Gastrocnemius medialis (tissue), 4 donors: ENCODE measurements around the gene OR6K3. TPM values are rescaled to one million over a fixed set of nuclear protein-coding genes. Genes with fewer than 3 reads are reported as not detected.
"Not testable (repeated sequence)": the region's sequence is repeated elsewhere in the genome, so short reads cannot be mapped to it uniquely, and the experiment has no call there.

Experiments used
- ATAC-seq, 2 donors: fragments of 150-250 bp; one replicate each; pipeline ENCODE4 v1.9.1; 2016
- DNase-seq, 2 donors: peaks; one replicate each; pipeline ENCODE4 v3.0.0-alpha.2; 2019
- H3K27ac ChIP-seq, 4 donors: fragments of 200-600 bp; sonication (generic); 1 replicate in 1 of 4; 2 replicates in 3 of 4; pipeline ENCODE4 v1.5.1; 2016 to 2018; ENCODE audit warnings: mild to moderate bottlenecking in 2 of 4, moderate library complexity in 1 of 4
- H3K27me3 ChIP-seq, 3 donors: fragments of 200-600 bp; sonication (generic) in 2 of 3; 1 replicate in 1 of 3; 2 replicates in 2 of 3; pipeline versions ENCODE4 v1.5.1 to v1.6.0; 2016 to 2019; ENCODE audit warnings: mild to moderate bottlenecking in 1 of 3, moderate library complexity in 1 of 3
- H3K36me3 ChIP-seq, 2 donors: fragments of 200-600 bp; sonication (generic) in 1 of 2; one replicate each; pipeline ENCODE4 v1.5.1; 2017 to 2018
- H3K4me1 ChIP-seq, 2 donors: fragments of 200-600 bp; sonication (generic) in 1 of 2; one replicate each; pipeline ENCODE4 v1.5.1; 2016 to 2017; ENCODE audit warnings: mild to moderate bottlenecking in 2 of 2
- H3K4me3 ChIP-seq, 4 donors: fragments of 200-600 bp; sonication (generic) in 3 of 4; 1 replicate in 1 of 4; 2 replicates in 3 of 4; pipeline ENCODE4 v1.5.1; 2016 to 2019; ENCODE audit warnings: mild to moderate bottlenecking in 2 of 4
- H3K9me3 ChIP-seq, 3 donors: fragments of 200-600 bp; sonication (generic) in 2 of 3; 1 replicate in 1 of 3; 2 replicates in 2 of 3; pipeline ENCODE4 v1.5.1; 2016 to 2019
- CTCF ChIP-seq, 5 experiments: fragments of 450-650 bp in 3 of 5; fragments of 200-600 bp in 2 of 5; sonication (generic) in 2 of 5; IDR thresholded peaks in 4 of 5; conservative IDR thresholded peaks in 1 of 5; 1 replicate in 4 of 5; 2 replicates in 1 of 5; pipeline ENCODE4 v1.5.1; 2016 to 2019; ENCODE audit warnings: antibody characterized with exemption in 5 of 5, mild to moderate bottlenecking in 3 of 5, moderate library complexity in 3 of 5
- POLR2A ChIP-seq, 2 donors: fragments of 450-650 bp; IDR thresholded peaks; one replicate each; pipeline ENCODE4 v1.6.1; 2017; ENCODE audit warnings: antibody characterized with exemption in 2 of 2, mild to moderate bottlenecking in 2 of 2, moderate library complexity in 2 of 2
- in situ Hi-C, 4 donors: fragments of 200-750 bp; cut with MboI; loops; one replicate each; pipeline versions ENCODE4 v1.15.0 to v1.8.0; 2017; ENCODE audit warnings: low sequenced_read_pairs in 4 of 4
- intact Hi-C: fragments of 100-400 bp; cut with DNase I; formaldehyde crosslinking; loops from one replicate; pipeline ENCODE4 v1.15.1; 2023; ENCODE audit warnings: low total_unique reads
- total RNA-seq, 4 donors: library from RNA; depleted of rRNA; stranded (reverse); fragments of >200 nt; gene quantifications; one replicate each; pipeline versions ENCODE4 v1.1.0 to v1.2.3, GENCODE V29; 2016

Gene OR6K3
- total RNA-seq, 4 donors from 2014 or later = not detected

GRCh38 chr1:158700552-158700951 lies 20.0 kb downstream of the OR6K3 start, which contains the start of gene OR6K2:
Gene OR6K2, minus strand, starts transcription at chr1:158700652. Its CDS starts 0 bp downstream, at chr1:158700652.
- intact Hi-C loops (no loop called here), in situ Hi-C loops (no loop called here)
- no peaks in the 10 kb centered on the region for H3K4me1 ChIP-seq
- TF ChIP-seq POLR2A (IDR thresholded peaks at IDR 0.05) (no peak), CTCF (IDR thresholded peaks at IDR 0.05 in 4 of 5, conservative IDR thresholded peaks at IDR 0.05 in 1 of 5) (no peak)
- DNase-seq = no peak
- H3K27me3 ChIP-seq = no peaks in the 10 kb centered on the region
- H3K27ac ChIP-seq = no peak within 1 kb of the TSS
- no peak for ATAC-seq
- H3K36me3 ChIP-seq = no peaks in the 10 kb centered on the region
- H3K4me3 ChIP-seq = no peak within 1 kb of the TSS
- H3K9me3 ChIP-seq = no peaks in the 10 kb centered on the region

- no peak overlapping the region for H3K4me3 ChIP-seq
- no peaks in the 10 kb centered on the region for H3K36me3 ChIP-seq
- H3K9me3 ChIP-seq = no peaks in the 10 kb centered on the region
- no peak for ATAC-seq
- TF ChIP-seq POLR2A (IDR thresholded peaks at IDR 0.05) = no peak
- TF ChIP-seq CTCF (IDR thresholded peaks at IDR 0.05 in 4 of 5, conservative IDR thresholded peaks at IDR 0.05 in 1 of 5) = no peak
- no peak for DNase-seq
- H3K27me3 ChIP-seq = no peaks in the 10 kb centered on the region
- in situ Hi-C loops = no loop called here
- H3K27ac ChIP-seq = no peak overlapping the region
- intact Hi-C loops = no loop called here
- no peaks in the 10 kb centered on the region for H3K4me1 ChIP-seq
Measured at GRCh38 chr1:158694596-158694995, 25.9 kb downstream of the OR6K3 start.

- ATAC-seq = no peak
- Histone ChIP-seq H3K4me3 (no peak overlapping the region), H3K4me1 (no peaks in the 10 kb centered on the region), H3K27ac (no peak overlapping the region), H3K9me3 (no peaks in the 10 kb centered on the region), H3K36me3 (no peaks in the 10 kb centered on the region), H3K27me3 (no peaks in the 10 kb centered on the region)
- in situ Hi-C loops = no loop called here
- no peak for DNase-seq
- no peak for TF ChIP-seq POLR2A (IDR thresholded peaks at IDR 0.05)
- no peak for TF ChIP-seq CTCF (IDR thresholded peaks at IDR 0.05 in 4 of 5, conservative IDR thresholded peaks at IDR 0.05 in 1 of 5)
- intact Hi-C loops = no loop called here
Measured at GRCh38 chr1:158692356-158692755, 28.2 kb downstream of the OR6K3 start.

GRCh38 chr1:158691907-158692306 lies 28.6 kb downstream of the OR6K3 start:
- H3K27ac ChIP-seq = no peak overlapping the region
- no peak overlapping the region for H3K4me3 ChIP-seq
- TF ChIP-seq CTCF (IDR thresholded peaks at IDR 0.05 in 4 of 5, conservative IDR thresholded peaks at IDR 0.05 in 1 of 5) = no peak
- no peak for TF ChIP-seq POLR2A (IDR thresholded peaks at IDR 0.05)
- no peak for DNase-seq
- no peaks in the 10 kb centered on the region for H3K9me3 ChIP-seq
- in situ Hi-C loops (no loop called here), intact Hi-C loops (no loop called here)
- no peaks in the 10 kb centered on the region for H3K27me3 ChIP-seq
- no peaks in the 10 kb centered on the region for H3K36me3 ChIP-seq
- H3K4me1 ChIP-seq = no peaks in the 10 kb centered on the region
- ATAC-seq = no peak

- DNase-seq, in situ Hi-C loops, intact Hi-C loops: not testable (repeated sequence)
Measured at GRCh38 chr1:158691149-158691548, 29.4 kb downstream of the OR6K3 start.

More at GRCh38 chr1:158691149-158691548, 29.4 kb downstream of the OR6K3 start:
- H3K4me3 ChIP-seq, H3K4me1 ChIP-seq, H3K9me3 ChIP-seq, H3K27me3 ChIP-seq, ATAC-seq, H3K36me3 ChIP-seq, H3K27ac ChIP-seq: not testable (repeated sequence)
